B cell (primary cell): ENCODE results near the gene STC2. TPM values are rescaled to one million over a fixed set of nuclear protein-coding genes. Genes with fewer than 3 reads are reported as not detected.

Experiments
- ATAC-seq: fragments of 200-7000 bp; cut with Tn5 transposase; one replicate; pipeline ENCODE4 v1.10.0; 2021; ENCODE audit warnings: low read depth, mild to moderate bottlenecking, moderate number of reproducible peaks, moderate library complexity
- CTCF ChIA-PET: fragments of 350-600 bp; sonication (Branson Sonifier 250); formaldehyde crosslinking; loops from one replicate; lab custom pipeline; 2021; ENCODE audit warnings: antibody characterized with exemption, inconsistent platforms; lab: Charles Lee
- POLR2A ChIA-PET: fragments of 350-600 bp; sonication (Branson Sonifier 250); formaldehyde crosslinking; loops from one replicate; lab custom pipeline; 2021; ENCODE audit warnings: antibody characterized with exemption; lab: Charles Lee
- DNase-seq: peaks from one replicate; pipeline ENCODE4 v3.0.0; 2013
- H2AFZ ChIP-seq: 2 replicates; pipeline ENCODE4 v1.6.1; 2012; ENCODE audit warnings: mild to moderate bottlenecking, low read depth, low read length; ENCODE audit not compliant: insufficient read depth, poor library complexity, severe bottlenecking
- H3K27ac ChIP-seq, 2 donors: 1 replicate in 1 of 2; 2 replicates in 1 of 2; pipeline ENCODE4 v1.5.1; 2012 to 2013; ENCODE audit warnings: low read length in 2 of 2, mild to moderate bottlenecking in 2 of 2, moderate library complexity in 1 of 2
- H3K27me3 ChIP-seq, 4 experiments: fragments of 200-600 bp in 1 of 4; sonication (generic) in 1 of 4; replicated peaks in 1 of 4; 1 replicate in 2 of 4; 2 replicates in 2 of 4; pipeline versions ENCODE4 v1.6.1 to v1.7.0; 2013 to 2016; ENCODE audit warnings: low read length in 3 of 4, mild to moderate bottlenecking in 2 of 4, mixed read lengths in 1 of 4, moderate library complexity in 1 of 4; ENCODE audit not compliant: insufficient read depth in 4 of 4, control insufficient read depth in 3 of 4; ENCODE audit errors: control extremely low read depth in 1 of 4
- H3K36me3 ChIP-seq, 2 experiments: replicated peaks in 1 of 2; 1 replicate in 1 of 2; 2 replicates in 1 of 2; pipeline versions ENCODE4 v1.6.1 to v1.7.1; 2013; ENCODE audit warnings: low read length in 1 of 2; ENCODE audit not compliant: insufficient read depth in 2 of 2, control insufficient read depth in 1 of 2; ENCODE audit errors: control extremely low read depth in 1 of 2, extremely low read depth in 1 of 2
- H3K4me1 ChIP-seq, 2 donors: fragments of 200-600 bp in 1 of 2; sonication (generic) in 1 of 2; 1 replicate in 1 of 2; 2 replicates in 1 of 2; pipeline versions ENCODE4 v1.5.1 to v1.6.1; 2013 to 2017; ENCODE audit warnings: low read length in 2 of 2; ENCODE audit not compliant: control insufficient read depth in 2 of 2, insufficient read depth in 2 of 2
- H3K4me2 ChIP-seq: replicated peaks from 2 replicates; pipeline ENCODE3; 2012; ENCODE audit warnings: mild to moderate bottlenecking, low read depth, low read length; ENCODE audit not compliant: poor library complexity, severe bottlenecking
- H3K4me3 ChIP-seq, 5 experiments: fragments of 200-600 bp in 1 of 5; sonication (generic) in 1 of 5; 1 replicate in 3 of 5; 2 replicates in 2 of 5; pipeline versions ENCODE4 v1.5.1 to v1.7.0; 2011 to 2016; ENCODE audit warnings: low read length in 4 of 5, mild to moderate bottlenecking in 4 of 5, low read depth in 2 of 5, control low read depth in 1 of 5, moderate library complexity in 1 of 5; ENCODE audit not compliant: insufficient read depth in 1 of 5; ENCODE audit errors: control extremely low read depth in 1 of 5, extremely low read depth in 1 of 5
- H3K79me2 ChIP-seq: fragments of 200-600 bp; sonication (generic); one replicate; pipeline ENCODE4 v1.6.0; 2016; ENCODE audit warnings: low read length; ENCODE audit not compliant: control insufficient read depth, insufficient read depth
- H3K9ac ChIP-seq: fragments of 200-600 bp; sonication (generic); 2 replicates; pipeline ENCODE4 v1.6.1; 2017; ENCODE audit warnings: mild to moderate bottlenecking, low read length, moderate library complexity
- H3K9me3 ChIP-seq, 3 donors: one replicate each; pipeline versions ENCODE4 v1.6.1 to v1.7.1; 2013; ENCODE audit warnings: low read length in 2 of 3; ENCODE audit not compliant: control insufficient read depth in 2 of 3, insufficient read depth in 1 of 3; ENCODE audit errors: control extremely low read depth in 1 of 3
- H4K20me1 ChIP-seq: 2 replicates; pipeline ENCODE4 v1.6.0; 2012; ENCODE audit warnings: mild to moderate bottlenecking, low read length; ENCODE audit not compliant: insufficient read depth, control insufficient read depth, poor library complexity, severe bottlenecking
- H3K27ac Mint-ChIP-seq: one replicate; pipeline ENCODE4 v1.8.0; 2021; ENCODE audit warnings: mixed read lengths
- H3K27me3 Mint-ChIP-seq: one replicate; pipeline ENCODE4 v1.8.0; 2021; ENCODE audit warnings: mixed read lengths
- H3K4me1 Mint-ChIP-seq: one replicate; pipeline ENCODE4 v1.8.0; 2021; ENCODE audit warnings: mixed read lengths
- H3K4me3 Mint-ChIP-seq: one replicate; pipeline ENCODE4 v1.8.0; 2021; ENCODE audit warnings: mixed read lengths
- H3K9me3 Mint-ChIP-seq: one replicate; pipeline ENCODE4 v1.8.0; 2022; ENCODE audit warnings: mixed read lengths; ENCODE audit not compliant: insufficient read depth
- EZH2 ChIP-seq: IDR thresholded peaks from 2 replicates; pipeline ENCODE4 v1.6.1; 2012; ENCODE audit warnings: borderline replicate concordance, low read depth, mild to moderate bottlenecking, moderate library complexity, low read length; ENCODE audit not compliant: insufficient read depth, poor library complexity, severe bottlenecking
- WGBS: methylation state at CpG from one replicate; pipeline ENCODE4 v1.1.5; 2013; ENCODE audit warnings: missing lambda C conversion rate; ENCODE audit not compliant: insufficient coverage; 5-methylcytosine and 5-hydroxymethylcytosine counted together
- intact Hi-C: fragments of 100-400 bp; cut with micrococcal nuclease; formaldehyde crosslinking; loops from one replicate; pipeline ENCODE4 v1.10.0; 2022
- polyA plus RNA-seq: library from polyadenylated mRNA; depleted of rRNA; stranded (reverse); fragments of >200 nt; gene quantifications from 2 replicates; pipeline ENCODE4 v1.2.3, GENCODE V29; 2012
- total RNA-seq, 2 donors: library from RNA; stranded (reverse); fragments of 120-200 nt in 1 of 2; gene quantifications; 1 replicate in 1 of 2; 2 replicates in 1 of 2; pipeline versions ENCODE4 v1.2.3 to v1.2.4, GENCODE V29; 2013 to 2022
- TF ChIP-seq, protein P1 (sequence below): fragments of 200-600 bp; IDR thresholded peaks from one replicate; pipeline ENCODE4 v1.8.0; 2022; ENCODE audit warnings: antibody characterized with exemption, mild to moderate bottlenecking

Gene STC2
- total and polyA plus RNA-seq, 2 donors (not counting 1 experiment from before 2014, with no cell fraction given), result not detected

DNA sequence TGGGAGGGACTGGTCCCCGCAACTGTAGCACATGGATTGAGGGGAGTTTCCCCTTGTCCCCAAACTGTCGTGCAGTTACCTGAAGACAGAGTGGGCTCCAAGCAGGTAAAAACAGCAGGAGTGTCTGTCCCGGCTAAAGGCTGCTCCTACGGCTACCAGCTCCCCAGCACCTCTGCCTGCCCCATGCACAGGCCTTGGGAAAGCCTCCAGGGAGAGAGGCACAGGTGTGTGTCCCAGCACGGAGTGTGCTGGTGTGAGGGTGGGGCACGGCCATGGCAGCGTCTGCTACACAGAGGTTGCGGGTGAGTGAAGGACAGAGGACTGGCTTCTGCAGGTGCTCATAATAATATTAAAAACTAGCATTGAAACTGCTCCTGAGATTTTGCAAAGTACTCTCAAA, 30.4 kb downstream of the STC2 start:
- Histone ChIP-seq H3K9me3 (peaks cover 0 to 3% (median 0%) of the 10 kb centered on the region in 3 donors), H3K4me2 (no peak overlapping the region), H3K4me3 (no peak overlapping the region), H3K9ac (no peak overlapping the region), H4K20me1 (no peaks in the 10 kb centered on the region), H3K36me3 (no peaks in the 10 kb centered on the region), H3K27me3 (peaks cover 0 to 16% (median 12%) of the 10 kb centered on the region in 4 experiments), H3K79me2 (no peaks in the 10 kb centered on the region), H3K4me1 (peaks cover 11 to 12% of the 10 kb centered on the region in 2 donors), H2AFZ (no peak overlapping the region), H3K27ac (no peak overlapping the region)
- H3K4me3 Mint-ChIP-seq, result no peak overlapping the region
- ChIA-PET CTCF (interaction anchor here (5.9 kb wide), 1 partner anchor 676 kb away, joined by 26 read pairs; no protein-coding TSS in a partner anchor), POLR2A (no interaction called here)
- no peak overlapping the region for H3K27ac Mint-ChIP-seq
- intact Hi-C loops, result no loop called here
- DNase-seq, result no peak
- ATAC-seq, result no peak
- peaks cover 25% of the 10 kb centered on the region for H3K27me3 Mint-ChIP-seq
- H3K9me3 Mint-ChIP-seq, result no peaks in the 10 kb centered on the region
- H3K4me1 Mint-ChIP-seq, result peaks cover 10% of the 10 kb centered on the region
- TF ChIP-seq, protein P1, sequence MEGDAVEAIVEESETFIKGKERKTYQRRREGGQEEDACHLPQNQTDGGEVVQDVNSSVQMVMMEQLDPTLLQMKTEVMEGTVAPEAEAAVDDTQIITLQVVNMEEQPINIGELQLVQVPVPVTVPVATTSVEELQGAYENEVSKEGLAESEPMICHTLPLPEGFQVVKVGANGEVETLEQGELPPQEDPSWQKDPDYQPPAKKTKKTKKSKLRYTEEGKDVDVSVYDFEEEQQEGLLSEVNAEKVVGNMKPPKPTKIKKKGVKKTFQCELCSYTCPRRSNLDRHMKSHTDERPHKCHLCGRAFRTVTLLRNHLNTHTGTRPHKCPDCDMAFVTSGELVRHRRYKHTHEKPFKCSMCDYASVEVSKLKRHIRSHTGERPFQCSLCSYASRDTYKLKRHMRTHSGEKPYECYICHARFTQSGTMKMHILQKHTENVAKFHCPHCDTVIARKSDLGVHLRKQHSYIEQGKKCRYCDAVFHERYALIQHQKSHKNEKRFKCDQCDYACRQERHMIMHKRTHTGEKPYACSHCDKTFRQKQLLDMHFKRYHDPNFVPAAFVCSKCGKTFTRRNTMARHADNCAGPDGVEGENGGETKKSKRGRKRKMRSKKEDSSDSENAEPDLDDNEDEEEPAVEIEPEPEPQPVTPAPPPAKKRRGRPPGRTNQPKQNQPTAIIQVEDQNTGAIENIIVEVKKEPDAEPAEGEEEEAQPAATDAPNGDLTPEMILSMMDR, result no peak
- no peak for TF ChIP-seq EZH2
- 86% methylated on average over 4 of the region's 8 CpGs for WGBS

DNA sequence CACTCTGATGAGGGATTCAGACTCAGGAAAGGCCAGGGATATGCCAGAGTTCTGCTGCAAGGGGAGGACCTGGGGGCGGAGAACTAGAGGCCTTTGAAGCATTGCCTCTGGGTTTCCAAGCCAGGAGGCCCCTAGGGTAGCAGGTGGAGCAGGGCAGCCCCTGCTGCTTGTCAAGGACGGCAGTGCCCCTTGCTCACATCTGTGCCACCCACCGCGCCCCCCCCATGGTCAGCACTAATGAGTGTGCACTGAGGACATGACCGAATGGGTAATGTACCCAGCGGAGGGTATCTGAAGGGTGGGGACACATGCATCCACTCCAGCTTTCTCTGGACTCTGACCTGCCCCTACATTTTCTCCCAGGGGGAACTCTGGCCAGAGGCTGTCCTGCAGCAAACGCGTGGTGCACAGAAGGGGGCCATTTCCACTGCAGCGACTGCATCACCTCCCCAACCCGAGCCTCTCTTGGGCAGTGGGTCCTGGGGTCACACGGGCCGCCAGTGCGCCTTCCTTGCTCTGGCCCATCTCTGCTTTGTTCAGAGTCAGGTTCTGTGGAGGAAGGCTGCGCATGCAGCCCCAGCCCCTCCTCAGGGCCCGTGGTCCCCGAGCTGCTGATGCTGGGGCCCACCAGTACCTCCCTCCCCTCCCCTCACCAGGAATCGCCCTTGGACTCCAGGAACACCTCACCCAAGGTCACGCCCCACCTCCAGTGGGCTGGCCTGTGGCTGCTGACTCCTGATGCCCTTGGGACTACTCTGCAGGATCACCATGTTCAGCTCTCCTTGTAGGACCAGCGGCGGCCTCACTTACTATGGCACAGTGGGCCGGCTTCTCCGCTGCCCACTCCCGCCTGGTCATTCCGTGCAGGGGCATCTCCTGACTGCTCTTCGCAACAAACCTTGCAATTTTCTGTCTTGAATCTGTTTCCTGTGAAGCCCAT, 31.2 kb downstream of the STC2 start:
- Mint-ChIP-seq H3K27me3 (peaks cover 25% of the 10 kb centered on the region), H3K27ac (no peak overlapping the region), H3K9me3 (no peaks in the 10 kb centered on the region), H3K4me1 (peaks cover 10% of the 10 kb centered on the region), H3K4me3 (no peak overlapping the region)
- peaks cover 11 to 12% of the 10 kb centered on the region in 2 donors for H3K4me1 ChIP-seq
- no peak overlapping the region for H3K9ac ChIP-seq
- no peak overlapping the region for H3K4me3 ChIP-seq
- no peak overlapping the region for H2AFZ ChIP-seq
- H3K4me2 ChIP-seq, result no peak overlapping the region
- H3K27ac ChIP-seq, result no peak overlapping the region
- 82% methylated on average over 22 of the region's 25 CpGs for WGBS
- no peaks in the 10 kb centered on the region for H4K20me1 ChIP-seq
- ATAC-seq (no peak), DNase-seq (no peak)
- peaks cover 0 to 3% (median 0%) of the 10 kb centered on the region in 3 donors for H3K9me3 ChIP-seq
- TF ChIP-seq, protein P1, result no peak
- no peak for TF ChIP-seq EZH2
- POLR2A ChIA-PET, result no interaction called here
- no peaks in the 10 kb centered on the region for H3K79me2 ChIP-seq
- intact Hi-C loops, result no loop called here
- H3K27me3 ChIP-seq, result peaks cover 0 to 16% (median 12%) of the 10 kb centered on the region in 4 experiments
- CTCF ChIA-PET, result interaction anchor here (2.9 to 5.9 kb wide), 2 partner anchors 677 to 1639 kb away, joined by 8 to 26 read pairs; no protein-coding TSS in a partner anchor
- no peaks in the 10 kb centered on the region for H3K36me3 ChIP-seq
